PFSK-1 (cell line): ENCODE measurements around the gene CDHR2.

ENCODE experiments used
- FOXP2 ChIP-seq: optimal IDR thresholded peaks from 2 replicates; pipeline ENCODE3; 2011; ENCODE audit warnings: borderline replicate concordance, control low read depth, inconsistent platforms; ENCODE audit not compliant: insufficient read depth; ENCODE audit errors: extremely low read length, extremely low read depth
- POLR2AphosphoS5 ChIP-seq: IDR thresholded peaks from 2 replicates; pipeline ENCODE4 v1.6.1; 2012; ENCODE audit warnings: low read depth, mild to moderate bottlenecking, control low read depth, low read length, moderate library complexity
- SIN3A ChIP-seq: IDR thresholded peaks from 2 replicates; pipeline ENCODE4 v1.6.1; 2012; ENCODE audit warnings: mild to moderate bottlenecking, low read length, moderate library complexity, borderline replicate concordance; ENCODE audit not compliant: insufficient read depth
- TAF1 ChIP-seq: IDR thresholded peaks from 2 replicates; pipeline ENCODE4 v1.6.1; 2012; ENCODE audit warnings: low read length, control low read depth, borderline replicate concordance; ENCODE audit not compliant: insufficient read depth
- TF ChIP-seq, protein P1 (sequence below), 2 experiments: IDR thresholded peaks; 2 replicates each; pipeline versions ENCODE4 v1.6.1 to v1.8.0; 2011 to 2012; ENCODE audit warnings: low read depth in 2 of 2, low read length in 2 of 2, control low read depth in 1 of 2, inconsistent platforms in 1 of 2, mild to moderate bottlenecking in 1 of 2, moderate library complexity in 1 of 2; ENCODE audit not compliant: insufficient read depth in 1 of 2

Gene CDHR2

GRCh38 chr5:176609724-176610434 lies 60.7 kb downstream of the CDHR2 start, which contains the start of gene GPRIN1:
Gene GPRIN1 (minus strand): TSS chr5:176610156. CDS start chr5:176599834, 10,322 bp downstream.
- TF ChIP-seq SIN3A, result no peak
- TF ChIP-seq, protein P1, sequence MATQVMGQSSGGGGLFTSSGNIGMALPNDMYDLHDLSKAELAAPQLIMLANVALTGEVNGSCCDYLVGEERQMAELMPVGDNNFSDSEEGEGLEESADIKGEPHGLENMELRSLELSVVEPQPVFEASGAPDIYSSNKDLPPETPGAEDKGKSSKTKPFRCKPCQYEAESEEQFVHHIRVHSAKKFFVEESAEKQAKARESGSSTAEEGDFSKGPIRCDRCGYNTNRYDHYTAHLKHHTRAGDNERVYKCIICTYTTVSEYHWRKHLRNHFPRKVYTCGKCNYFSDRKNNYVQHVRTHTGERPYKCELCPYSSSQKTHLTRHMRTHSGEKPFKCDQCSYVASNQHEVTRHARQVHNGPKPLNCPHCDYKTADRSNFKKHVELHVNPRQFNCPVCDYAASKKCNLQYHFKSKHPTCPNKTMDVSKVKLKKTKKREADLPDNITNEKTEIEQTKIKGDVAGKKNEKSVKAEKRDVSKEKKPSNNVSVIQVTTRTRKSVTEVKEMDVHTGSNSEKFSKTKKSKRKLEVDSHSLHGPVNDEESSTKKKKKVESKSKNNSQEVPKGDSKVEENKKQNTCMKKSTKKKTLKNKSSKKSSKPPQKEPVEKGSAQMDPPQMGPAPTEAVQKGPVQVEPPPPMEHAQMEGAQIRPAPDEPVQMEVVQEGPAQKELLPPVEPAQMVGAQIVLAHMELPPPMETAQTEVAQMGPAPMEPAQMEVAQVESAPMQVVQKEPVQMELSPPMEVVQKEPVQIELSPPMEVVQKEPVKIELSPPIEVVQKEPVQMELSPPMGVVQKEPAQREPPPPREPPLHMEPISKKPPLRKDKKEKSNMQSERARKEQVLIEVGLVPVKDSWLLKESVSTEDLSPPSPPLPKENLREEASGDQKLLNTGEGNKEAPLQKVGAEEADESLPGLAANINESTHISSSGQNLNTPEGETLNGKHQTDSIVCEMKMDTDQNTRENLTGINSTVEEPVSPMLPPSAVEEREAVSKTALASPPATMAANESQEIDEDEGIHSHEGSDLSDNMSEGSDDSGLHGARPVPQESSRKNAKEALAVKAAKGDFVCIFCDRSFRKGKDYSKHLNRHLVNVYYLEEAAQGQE (IDR thresholded peaks at IDR 0.05; ENCODE audit: insufficient read depth in 1 of 2, low read depth in 2 of 2, low read length in 2 of 2), result peak; percentile 83 to 92

GRCh38 chr5:176610435-176610773 lies 61.3 kb downstream of the CDHR2 start:
- TF ChIP-seq POLR2AphosphoS5 (no peak), SIN3A (no peak), FOXP2 (no peak)
- TF ChIP-seq, protein P1 (IDR thresholded peaks at IDR 0.05; ENCODE audit: insufficient read depth in 1 of 2, low read depth in 2 of 2, low read length in 2 of 2), result peak in 1 of 2 experiments; percentile 18; a peak in 1 of 4 replicates

- TF ChIP-seq FOXP2 (peak; percentile 9), TAF1 (no peak), POLR2AphosphoS5 (no peak), SIN3A (peak; percentile 95; the same call in 1 of the 2 replicates)
- TF ChIP-seq, protein P1 (IDR thresholded peaks at IDR 0.05; ENCODE audit: insufficient read depth in 1 of 2, low read depth in 2 of 2, low read length in 2 of 2), result peak; percentile 96 to 98
Observed at GRCh38 chr5:176611435-176611834, 62.3 kb downstream of the CDHR2 start.

- no peak for TF ChIP-seq SIN3A
- TF ChIP-seq POLR2AphosphoS5, result no peak
- TF ChIP-seq FOXP2, result no peak
- no peak for TF ChIP-seq TAF1
- TF ChIP-seq, protein P1 (IDR thresholded peaks at IDR 0.05; ENCODE audit: insufficient read depth in 1 of 2, low read depth in 2 of 2, low read length in 2 of 2), result no peak
Observed at GRCh38 chr5:176612008-176612407, 62.9 kb downstream of the CDHR2 start.

DNA sequence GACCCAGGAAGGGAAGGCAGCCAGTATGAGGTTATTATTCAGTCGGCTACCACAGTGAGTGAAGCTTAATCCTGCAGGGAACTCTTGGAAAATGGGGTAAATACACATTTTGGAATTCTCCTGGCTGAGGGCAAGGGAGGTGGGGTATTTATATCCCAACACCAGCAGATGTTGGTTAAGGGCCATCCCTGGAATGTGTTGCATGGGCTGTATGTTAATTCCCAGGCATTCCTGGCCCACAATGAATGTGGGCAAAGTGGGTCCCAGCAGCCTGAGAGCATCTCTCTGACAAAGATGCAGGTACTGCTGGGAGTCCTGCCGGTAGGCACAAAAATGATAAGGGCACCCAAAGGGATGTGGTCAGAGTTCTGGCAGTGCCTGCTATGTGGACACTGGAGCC lies 63.7 kb downstream of the CDHR2 start:
- TF ChIP-seq, protein P1 (IDR thresholded peaks at IDR 0.05; ENCODE audit: insufficient read depth in 1 of 2, low read depth in 2 of 2, low read length in 2 of 2), result no peak
- TF ChIP-seq SIN3A (no peak), POLR2AphosphoS5 (no peak), TAF1 (no peak), FOXP2 (no peak)
